Spleen (tissue), 11 donors: ENCODE results near the gene PARP9. TPM values are rescaled to one million over a fixed set of nuclear protein-coding genes. Genes with fewer than 3 reads are reported as not detected.

Experiments used
- DNase-seq: peaks from one replicate; pipeline ENCODE4 v3.0.0-alpha.2; 2020
- H3K27ac ChIP-seq, 8 donors: fragments of 200-600 bp; sonication (generic) in 7 of 8; 1 replicate in 4 of 8; 2 replicates in 4 of 8; pipeline versions ENCODE4 v1.5.0 to v1.8.0; 2016 to 2021; ENCODE audit warnings: inconsistent platforms in 4 of 8, mild to moderate bottlenecking in 4 of 8, moderate library complexity in 1 of 8
- H3K27me3 ChIP-seq, 7 donors: fragments of 200-600 bp; sonication (generic) in 6 of 7; replicated peaks in 1 of 7; 1 replicate in 4 of 7; 2 replicates in 3 of 7; pipeline versions ENCODE4 v1.5.0 to v1.8.0; 2016 to 2021; ENCODE audit warnings: inconsistent platforms in 3 of 7, mild to moderate bottlenecking in 1 of 7
- H3K36me3 ChIP-seq, 6 donors: fragments of 200-600 bp; sonication (generic) in 5 of 6; 1 replicate in 4 of 6; 2 replicates in 2 of 6; pipeline versions ENCODE4 v1.5.0 to v1.8.0; 2016 to 2021; ENCODE audit warnings: inconsistent platforms in 2 of 6
- H3K4me1 ChIP-seq, 6 donors: fragments of 200-600 bp; sonication (generic) in 5 of 6; 1 replicate in 3 of 6; 2 replicates in 3 of 6; pipeline versions ENCODE4 v1.5.0 to v1.8.0; 2016 to 2021; ENCODE audit warnings: inconsistent platforms in 3 of 6
- H3K4me3 ChIP-seq, 8 donors: fragments of 200-600 bp; sonication (generic) in 7 of 8; 1 replicate in 4 of 8; 2 replicates in 4 of 8; pipeline versions ENCODE4 v1.5.0 to v1.8.0; 2016 to 2021; ENCODE audit warnings: inconsistent platforms in 4 of 8, mild to moderate bottlenecking in 4 of 8, moderate library complexity in 2 of 8
- H3K9me3 ChIP-seq, 8 donors: fragments of 200-600 bp; sonication (generic) in 7 of 8; 1 replicate in 4 of 8; 2 replicates in 4 of 8; pipeline versions ENCODE4 v1.5.0 to v1.8.0; 2016 to 2021; ENCODE audit warnings: inconsistent platforms in 4 of 8
- CTCF ChIP-seq, 11 experiments: fragments of 200-600 bp in 7 of 11; fragments of 450-650 bp in 4 of 11; sonication (generic) in 4 of 11; IDR thresholded peaks in 8 of 11; conservative IDR thresholded peaks in 3 of 11; 1 replicate in 7 of 11; 2 replicates in 4 of 11; pipeline versions ENCODE4 v1.4.0 to v1.8.0; 2016 to 2021; ENCODE audit warnings: antibody characterized with exemption in 11 of 11, inconsistent platforms in 4 of 11, mild to moderate bottlenecking in 1 of 11
- POLR2A ChIP-seq, 3 donors: fragments of 450-650 bp; IDR thresholded peaks; one replicate each; pipeline ENCODE4 v1.5.1; 2017; ENCODE audit warnings: antibody characterized with exemption in 3 of 3, mild to moderate bottlenecking in 1 of 3
- POLR2AphosphoS5 ChIP-seq, 3 donors: sonication (generic); formaldehyde crosslinking; IDR thresholded peaks; one replicate each; pipeline ENCODE4 v1.5.1; 2017; ENCODE audit warnings: antibody characterized with exemption in 3 of 3
- WGBS, 5 donors: extraction: QIAGEN DNeasy Blood & Tissue Kit in 3 of 5; methylation state at CpG; one replicate each; pipeline versions ENCODE4 v1.1.5 to v1.1.7; 2013 to 2018; 5-methylcytosine and 5-hydroxymethylcytosine counted together
- intact Hi-C: fragments of 100-400 bp; cut with DNase I; formaldehyde crosslinking; loops from one replicate; pipeline ENCODE4 v1.15.0; 2023; ENCODE audit warnings: low total_unique reads
- polyA plus RNA-seq, 3 donors: library from polyadenylated mRNA; stranded (reverse); fragments of 200-250 nt; gene quantifications; one replicate each; pipeline ENCODE4 v1.2.1, GENCODE V29; 2013
- total RNA-seq, 7 donors: library from RNA; depleted of rRNA in 3 of 7; stranded (reverse); fragments of >200 nt in 3 of 7; fragmentation: NEBNext Ultra II Directional in 4 of 7; extraction: Animal tissue kit (Norgen Biotek cat#: 25700) in 4 of 7; gene quantifications; one replicate each; pipeline versions ENCODE4 v1.1.0 to v1.2.1, GENCODE V29; 2016 to 2021
- donor health status: healthy with polysubstance abuse.
- donor health status: DM: no; HTN: no; CAD: no; lungs with moderate emphysema.
- donor health status: DM: no; HTN: no; CAD: no.
- donor health status: Bipolar disorder and iron deficiency.
- donor health status: healthy.
- donor health status: DM: no; HTN: no; CAD: no.
- donor health status: DM: yes; HTN: yes; CAD: no.

Gene PARP9
- total and polyA plus RNA-seq, 10 donors: 24.0 to 72.6 (median 61.8) TPM

GRCh38 chr3:122498152-122498551, 65.9 kb downstream of the PARP9 start:
- Histone ChIP-seq H3K27ac (peak overlapping the region in 3 of 8 donors; percentile 2 to 50 (median 44)), H3K4me3 (no peak overlapping the region), H3K36me3 (peaks cover 0 to 35% (median 23%) of the 10 kb centered on the region in 6 donors), H3K4me1 (peaks cover 0 to 73% (median 34%) of the 10 kb centered on the region in 6 donors), H3K9me3 (no peaks in the 10 kb centered on the region), H3K27me3 (no peaks in the 10 kb centered on the region)
- TF ChIP-seq POLR2A (IDR thresholded peaks at IDR 0.05): no peak
- TF ChIP-seq CTCF (IDR thresholded peaks at IDR 0.05 in 8 of 11, conservative IDR thresholded peaks at IDR 0.05 in 3 of 11): no peak
- no peak for TF ChIP-seq POLR2AphosphoS5 (IDR thresholded peaks at IDR 0.05)
- WGBS, 5 donors: 59 to 83% (median 73%) methylated on average over 1 of the region's 1 CpG
- intact Hi-C loops: no loop called here
- DNase-seq: no peak

- no peaks in the 10 kb centered on the region for H3K27me3 ChIP-seq
- H3K4me1 ChIP-seq: peaks cover 0 to 66% (median 28%) of the 10 kb centered on the region in 6 donors
- TF ChIP-seq POLR2A (IDR thresholded peaks at IDR 0.05) (no peak), POLR2AphosphoS5 (IDR thresholded peaks at IDR 0.05) (peak in 1 of 3 donors; percentile 28), CTCF (IDR thresholded peaks at IDR 0.05 in 8 of 11, conservative IDR thresholded peaks at IDR 0.05 in 3 of 11) (no peak)
- H3K9me3 ChIP-seq: no peaks in the 10 kb centered on the region
- peak overlapping the region in 4 of 8 donors; percentile 2 to 50 (median 26) for H3K27ac ChIP-seq
- DNase-seq: no peak
- H3K36me3 ChIP-seq: peaks cover 0 to 43% (median 23%) of the 10 kb centered on the region in 6 donors
- intact Hi-C loops: no loop called here
- H3K4me3 ChIP-seq: no peak overlapping the region
- WGBS, 5 donors: 15 to 38% (median 29%) methylated on average over 1 of the region's 1 CpG
These were observed 66.7 kb downstream of the PARP9 start for GRCh38 chr3:122497425-122497824.

GRCh38 chr3:122496508-122496907, 67.6 kb downstream of the PARP9 start:
- intact Hi-C loops: no loop called here
- TF ChIP-seq POLR2A (IDR thresholded peaks at IDR 0.05): no peak
- TF ChIP-seq POLR2AphosphoS5 (IDR thresholded peaks at IDR 0.05): no peak
- no peak for TF ChIP-seq CTCF (IDR thresholded peaks at IDR 0.05 in 8 of 11, conservative IDR thresholded peaks at IDR 0.05 in 3 of 11)
- Histone ChIP-seq H3K36me3 (peaks cover 0 to 49% (median 23%) of the 10 kb centered on the region in 6 donors), H3K27ac (peak overlapping the region in 2 of 8 donors; percentile 44 to 50), H3K4me1 (peaks cover 0 to 57% (median 22%) of the 10 kb centered on the region in 6 donors), H3K27me3 (no peaks in the 10 kb centered on the region), H3K4me3 (no peak overlapping the region), H3K9me3 (no peaks in the 10 kb centered on the region)
- WGBS, 5 donors: 62 to 88% (median 73%) methylated on average over 2 of the region's 2 CpGs
- no peak for DNase-seq

DNA sequence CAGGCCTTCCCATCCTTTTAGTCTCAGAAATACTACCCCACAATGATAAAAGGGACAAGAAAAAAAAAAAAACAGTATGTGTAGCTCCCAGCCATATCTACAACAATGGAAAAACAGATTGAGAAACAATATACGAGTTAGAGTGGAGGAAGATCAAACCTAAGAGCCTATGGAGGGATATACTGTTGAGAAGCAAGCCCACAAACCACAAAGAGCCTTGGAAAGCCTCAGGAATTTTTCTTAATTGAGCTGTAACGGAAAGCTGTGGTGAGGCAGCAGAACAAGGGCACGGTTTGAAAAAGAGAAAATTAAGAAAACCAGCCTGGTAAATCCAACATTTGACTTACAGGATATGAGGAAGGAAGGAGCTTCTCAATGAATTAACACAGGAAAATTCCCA, 70.8 kb downstream of the PARP9 start:
- Histone ChIP-seq H3K27me3 (no peaks in the 10 kb centered on the region), H3K36me3 (peaks cover 0 to 67% (median 23%) of the 10 kb centered on the region in 6 donors), H3K9me3 (no peaks in the 10 kb centered on the region), H3K4me3 (no peak overlapping the region), H3K27ac (no peak overlapping the region), H3K4me1 (peaks cover 0 to 25% (median 14%) of the 10 kb centered on the region in 6 donors)
- 65 to 82% (median 75%) methylated on average over 3 of the region's 3 CpGs for WGBS, 5 donors
- intact Hi-C loops: no loop called here
- DNase-seq: no peak
- TF ChIP-seq POLR2A (IDR thresholded peaks at IDR 0.05): no peak
- TF ChIP-seq CTCF (IDR thresholded peaks at IDR 0.05 in 8 of 11, conservative IDR thresholded peaks at IDR 0.05 in 3 of 11): no peak
- no peak for TF ChIP-seq POLR2AphosphoS5 (IDR thresholded peaks at IDR 0.05)
